HepG2 (cell line): ENCODE results near the gene ARAP3. TPM values are rescaled to one million over a fixed set of nuclear protein-coding genes. Genes with fewer than 3 reads are reported as not detected.

Source experiments
- ELF1 ChIP-seq: sonication (generic); formaldehyde crosslinking; IDR thresholded peaks from 2 replicates; pipeline ENCODE4 v1.4.0; 2020; ENCODE audit warnings: missing genetic modification reagents
- ELF3 ChIP-seq: IDR thresholded peaks from 2 replicates; pipeline ENCODE4 v1.6.1; 2016; ENCODE audit warnings: missing genetic modification reagents, missing compliant biosample characterization
- GABPB1 ChIP-seq: IDR thresholded peaks from 2 replicates; pipeline ENCODE4 v1.6.1; 2016; ENCODE audit warnings: mild to moderate bottlenecking, missing genetic modification reagents, moderate library complexity, missing compliant biosample characterization
- GTF3A ChIP-seq: sonication (generic); formaldehyde crosslinking; conservative IDR thresholded peaks from 2 replicates; pipeline ENCODE4 v1.4.0; 2020; ENCODE audit warnings: mild to moderate bottlenecking, missing genetic modification reagents
- HNF1B ChIP-seq: sonication (generic); formaldehyde crosslinking; IDR thresholded peaks from 2 replicates; pipeline ENCODE4 v1.5.1; 2020; ENCODE audit warnings: mild to moderate bottlenecking, moderate library complexity, missing genetic modification reagents
- KAT8 ChIP-seq: IDR thresholded peaks from 2 replicates; pipeline ENCODE4 v1.6.1; 2016; ENCODE audit warnings: missing genetic modification reagents, missing compliant biosample characterization
- KLF6 ChIP-seq: IDR thresholded peaks from 2 replicates; pipeline ENCODE4 v1.8.0; 2016; ENCODE audit warnings: missing biosample characterization, missing genetic modification reagents
- NR2F1 ChIP-seq, 2 experiments: fragments of 450-650 bp in 1 of 2; formaldehyde crosslinking in 1 of 2; IDR thresholded peaks; 2 replicates each; pipeline versions ENCODE4 v1.5.0 to v1.6.1; 2016 to 2020; ENCODE audit warnings: mild to moderate bottlenecking in 1 of 2, missing compliant biosample characterization in 1 of 2, missing genetic modification reagents in 1 of 2, moderate library complexity in 1 of 2
- RAD21 ChIP-seq: fragments of 450-650 bp; formaldehyde crosslinking; IDR thresholded peaks from 2 replicates; pipeline ENCODE4 v1.5.0; 2020; ENCODE audit warnings: mild to moderate bottlenecking
- RXRA ChIP-seq: sonication (generic); formaldehyde crosslinking; IDR thresholded peaks from 2 replicates; pipeline ENCODE4 v1.5.1; 2020; ENCODE audit warnings: missing genetic modification reagents
- SALL1 ChIP-seq: sonication (generic); formaldehyde crosslinking; IDR thresholded peaks from 2 replicates; pipeline ENCODE4 v1.8.0; 2022; ENCODE audit warnings: mild to moderate bottlenecking, missing genetic modification reagents
- SMC3 ChIP-seq: IDR thresholded peaks from 2 replicates; pipeline ENCODE4 v1.6.1; 2011; ENCODE audit warnings: low read length, improper control_type of control experiment
- SOX6 ChIP-seq, 2 experiments: fragments of 450-650 bp in 1 of 2; sonication (generic) in 1 of 2; formaldehyde crosslinking in 1 of 2; IDR thresholded peaks; 2 replicates each; pipeline versions ENCODE4 v1.4.0 to v1.6.1; 2017 to 2020; ENCODE audit warnings: antibody characterized with exemption in 1 of 2, mild to moderate bottlenecking in 1 of 2, missing genetic modification reagents in 1 of 2
- SRSF4 ChIP-seq: fragments of 200-400 bp; formaldehyde crosslinking; IDR thresholded peaks from one replicate; pipeline ENCODE4 v1.6.1; 2018; ENCODE audit warnings: mild to moderate bottlenecking, low read depth, low read length, moderate library complexity; ENCODE audit not compliant: poor library complexity, severe bottlenecking
- YY1 ChIP-seq: IDR thresholded peaks from 2 replicates; pipeline ENCODE4 v1.6.1; 2011; ENCODE audit warnings: low read length, low read depth, moderate library complexity, mild to moderate bottlenecking; ENCODE audit not compliant: insufficient read depth, insufficient replicate concordance
- ZBTB1 ChIP-seq: sonication (generic); formaldehyde crosslinking; IDR thresholded peaks from 2 replicates; pipeline ENCODE4 v1.4.0; 2020; ENCODE audit warnings: missing genetic modification reagents, borderline replicate concordance
- ZFY ChIP-seq: sonication (generic); formaldehyde crosslinking; IDR thresholded peaks from 2 replicates; pipeline ENCODE4 v1.4.0; 2020; ENCODE audit warnings: missing genetic modification reagents
- ZMAT3 ChIP-seq: sonication (generic); formaldehyde crosslinking; conservative IDR thresholded peaks from 2 replicates; pipeline ENCODE4 v1.7.0; 2021; ENCODE audit warnings: missing genetic modification reagents
- ZNF432 ChIP-seq: sonication (generic); formaldehyde crosslinking; IDR thresholded peaks from 2 replicates; pipeline ENCODE4 v1.5.0; 2020; ENCODE audit warnings: missing genetic modification reagents, mild to moderate bottlenecking, borderline replicate concordance
- ZNF556 ChIP-seq: sonication (generic); formaldehyde crosslinking; IDR thresholded peaks from 2 replicates; pipeline ENCODE4 v1.4.0; 2020; ENCODE audit warnings: mild to moderate bottlenecking, missing genetic modification reagents, borderline replicate concordance
- ZSCAN31 ChIP-seq: sonication (generic); formaldehyde crosslinking; IDR thresholded peaks from 2 replicates; pipeline ENCODE4 v1.5.0; 2020; ENCODE audit warnings: low read depth, mild to moderate bottlenecking, missing genetic modification reagents
- polyA plus RNA-seq, 8 experiments: library from polyadenylated mRNA; depleted of rRNA in 3 of 8; stranded (reverse) in 7 of 8; unstranded in 1 of 8; fragments of >200 nt; fragmentation: Illumina TruSeq in 4 of 8; extraction: Trizol in 4 of 8; gene quantifications; 2 replicates each; pipeline versions ENCODE4 v1.2.1 to v1.2.3, GENCODE V29; 2011 to 2016; ENCODE audit warnings: low read depth in 4 of 8, missing spikeins in 1 of 8, mixed read lengths in 1 of 8; ENCODE audit not compliant: insufficient read depth in 1 of 8
- total RNA-seq, 5 experiments: library from RNA; depleted of rRNA; stranded (reverse); fragments of >200 nt; fragmentation: Illumina TruSeq; extraction: Trizol; gene quantifications; 2 replicates each; pipeline ENCODE4 v1.2.3, GENCODE V29; 2016; ENCODE audit warnings: low read depth in 1 of 5
- TF ChIP-seq, protein P1 (sequence below): sonication (generic); formaldehyde crosslinking; IDR thresholded peaks from 2 replicates; pipeline ENCODE4 v1.4.0; 2020; ENCODE audit warnings: missing genetic modification reagents
- TF ChIP-seq, protein P2 (sequence below): sonication (generic); formaldehyde crosslinking; conservative IDR thresholded peaks from 2 replicates; pipeline ENCODE4 v1.4.0; 2020; ENCODE audit warnings: missing genetic modification reagents

ARAP3 gene
- total and polyA plus RNA-seq, 2 of the 13 experiments (the other 11 are each of a cell fraction or from before 2014, with no cell fraction given), result 0.25 TPM; not detected in 1

GRCh38 chr5:141664733-141665461, 17.1 kb downstream of the ARAP3 start (continued):
- peak; percentile 68 for TF ChIP-seq RAD21
- TF ChIP-seq SOX6 (IDR thresholded peaks at IDR 0.05), result no peak
- TF ChIP-seq SOX6 (CRISPR knock-in tag; IDR thresholded peaks at IDR 0.05), result 0 out of 2 replicates have a peak, but pooled peaks have one; percentile 25
- no peak for TF ChIP-seq YY1
- TF ChIP-seq SRSF4, result no peak
- TF ChIP-seq ZSCAN31 (CRISPR knock-in tag), result no peak
- 0 out of 2 replicates have a peak, but pooled peaks have one; percentile 34 for TF ChIP-seq GTF3A (CRISPR knock-in tag)
- peak; percentile 33; the same call in 1 of the 2 replicates for TF ChIP-seq SALL1
- TF ChIP-seq, protein P1, sequence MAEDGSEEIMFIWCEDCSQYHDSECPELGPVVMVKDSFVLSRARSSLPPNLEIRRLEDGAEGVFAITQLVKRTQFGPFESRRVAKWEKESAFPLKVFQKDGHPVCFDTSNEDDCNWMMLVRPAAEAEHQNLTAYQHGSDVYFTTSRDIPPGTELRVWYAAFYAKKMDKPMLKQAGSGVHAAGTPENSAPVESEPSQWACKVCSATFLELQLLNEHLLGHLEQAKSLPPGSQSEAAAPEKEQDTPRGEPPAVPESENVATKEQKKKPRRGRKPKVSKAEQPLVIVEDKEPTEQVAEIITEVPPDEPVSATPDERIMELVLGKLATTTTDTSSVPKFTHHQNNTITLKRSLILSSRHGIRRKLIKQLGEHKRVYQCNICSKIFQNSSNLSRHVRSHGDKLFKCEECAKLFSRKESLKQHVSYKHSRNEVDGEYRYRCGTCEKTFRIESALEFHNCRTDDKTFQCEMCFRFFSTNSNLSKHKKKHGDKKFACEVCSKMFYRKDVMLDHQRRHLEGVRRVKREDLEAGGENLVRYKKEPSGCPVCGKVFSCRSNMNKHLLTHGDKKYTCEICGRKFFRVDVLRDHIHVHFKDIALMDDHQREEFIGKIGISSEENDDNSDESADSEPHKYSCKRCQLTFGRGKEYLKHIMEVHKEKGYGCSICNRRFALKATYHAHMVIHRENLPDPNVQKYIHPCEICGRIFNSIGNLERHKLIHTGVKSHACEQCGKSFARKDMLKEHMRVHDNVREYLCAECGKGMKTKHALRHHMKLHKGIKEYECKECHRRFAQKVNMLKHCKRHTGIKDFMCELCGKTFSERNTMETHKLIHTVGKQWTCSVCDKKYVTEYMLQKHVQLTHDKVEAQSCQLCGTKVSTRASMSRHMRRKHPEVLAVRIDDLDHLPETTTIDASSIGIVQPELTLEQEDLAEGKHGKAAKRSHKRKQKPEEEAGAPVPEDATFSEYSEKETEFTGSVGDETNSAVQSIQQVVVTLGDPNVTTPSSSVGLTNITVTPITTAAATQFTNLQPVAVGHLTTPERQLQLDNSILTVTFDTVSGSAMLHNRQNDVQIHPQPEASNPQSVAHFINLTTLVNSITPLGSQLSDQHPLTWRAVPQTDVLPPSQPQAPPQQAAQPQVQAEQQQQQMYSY (CRISPR knock-in tag), result no peak
- TF ChIP-seq, protein P2, sequence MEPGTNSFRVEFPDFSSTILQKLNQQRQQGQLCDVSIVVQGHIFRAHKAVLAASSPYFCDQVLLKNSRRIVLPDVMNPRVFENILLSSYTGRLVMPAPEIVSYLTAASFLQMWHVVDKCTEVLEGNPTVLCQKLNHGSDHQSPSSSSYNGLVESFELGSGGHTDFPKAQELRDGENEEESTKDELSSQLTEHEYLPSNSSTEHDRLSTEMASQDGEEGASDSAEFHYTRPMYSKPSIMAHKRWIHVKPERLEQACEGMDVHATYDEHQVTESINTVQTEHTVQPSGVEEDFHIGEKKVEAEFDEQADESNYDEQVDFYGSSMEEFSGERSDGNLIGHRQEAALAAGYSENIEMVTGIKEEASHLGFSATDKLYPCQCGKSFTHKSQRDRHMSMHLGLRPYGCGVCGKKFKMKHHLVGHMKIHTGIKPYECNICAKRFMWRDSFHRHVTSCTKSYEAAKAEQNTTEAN, result no peak
- no peak for TF ChIP-seq ZNF556
- TF ChIP-seq NR2F1 (CRISPR knock-in tag; IDR thresholded peaks at IDR 0.05), result no peak
- 0 out of 2 replicates have a peak, but pooled peaks have one; percentile 22 for TF ChIP-seq ZFY
- no peak for TF ChIP-seq KLF6 (CRISPR knock-in tag)
- TF ChIP-seq RXRA (CRISPR knock-in tag), result peak; percentile 32; the same call in 1 of the 2 replicates
- TF ChIP-seq GABPB1 (CRISPR knock-in tag), result peak; percentile 17; the same call in 1 of the 2 replicates
- TF ChIP-seq ZNF432 (CRISPR knock-in tag), result no peak
- TF ChIP-seq HNF1B, result 0 out of 2 replicates have a peak, but pooled peaks have one; percentile 30
- no peak for TF ChIP-seq ZMAT3 (CRISPR knock-in tag)
- peak; percentile 66 for TF ChIP-seq SMC3
- no peak for TF ChIP-seq ZBTB1 (CRISPR knock-in tag)
- TF ChIP-seq ELF1, result peak; percentile 81
- TF ChIP-seq KAT8 (CRISPR knock-in tag), result no peak
- TF ChIP-seq ELF3, result peak; percentile 84
- TF ChIP-seq, all 625 proteins: peak for 16
